Measurements from ENCODE around the gene KRTAP10-4. TPM values are rescaled to one million over a fixed set of nuclear protein-coding genes. Genes with fewer than 3 reads are reported as not detected.

KRTAP10-4 gene
- polyA plus RNA-seq, 1 of the 3 experiments (the other 2 are of a cell fraction), result not detected

DNA sequence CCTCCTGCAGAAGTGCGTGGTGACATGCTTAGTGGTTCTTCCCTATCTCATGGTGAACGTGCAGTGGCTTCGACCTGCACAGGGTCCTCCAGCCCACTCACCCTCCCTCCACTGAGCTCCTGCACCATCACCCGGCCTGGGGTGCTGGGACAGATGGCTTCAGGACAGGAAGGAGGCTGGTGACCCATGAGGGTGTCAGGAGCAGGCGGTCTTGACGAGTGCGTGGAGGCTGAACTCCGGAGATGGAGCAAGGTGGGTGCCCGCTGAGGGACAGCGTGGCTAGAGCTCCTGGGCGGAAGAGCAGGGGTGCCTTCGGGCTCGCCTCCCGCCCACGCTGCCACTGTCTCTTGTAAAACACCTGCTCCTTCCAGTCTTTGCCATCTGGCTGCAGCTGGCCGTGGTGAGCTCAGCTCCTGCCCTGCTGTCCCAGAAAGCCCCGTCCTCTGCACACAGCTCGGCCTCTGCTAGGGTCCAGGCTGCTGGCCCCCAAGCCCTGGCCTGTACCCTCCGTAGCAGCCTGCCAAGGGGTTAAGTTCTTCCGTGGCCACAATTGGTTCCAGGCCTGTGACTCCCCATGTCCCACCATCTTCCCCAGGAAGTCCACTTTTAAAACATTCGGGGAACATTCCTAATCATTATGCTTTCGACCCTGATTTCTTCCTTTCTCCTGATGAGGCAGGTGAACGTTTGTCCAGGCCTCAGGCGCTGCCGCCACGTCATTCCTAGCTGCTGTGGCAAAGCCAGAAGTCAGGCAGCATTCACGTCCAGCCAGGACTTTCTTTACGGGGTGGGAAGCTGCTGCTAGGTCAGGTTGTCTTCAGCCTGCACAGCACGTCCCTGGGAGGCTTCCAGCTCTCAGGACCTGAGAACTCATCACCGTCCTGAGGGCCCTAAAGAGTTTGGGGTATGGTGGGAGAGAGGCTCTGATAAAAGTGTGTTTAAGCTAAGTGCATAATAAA, 41.6 kb upstream of the KRTAP10-4 start:
- ChIA-PET CTCF (interaction anchor here (1.1 to 1.6 kb wide), 2 partner anchors 11 to 261 kb away, joined by 3 to 6 read pairs; no protein-coding TSS in a partner anchor), POLR2A (no interaction called here)
- TF ChIP-seq, protein P1, sequence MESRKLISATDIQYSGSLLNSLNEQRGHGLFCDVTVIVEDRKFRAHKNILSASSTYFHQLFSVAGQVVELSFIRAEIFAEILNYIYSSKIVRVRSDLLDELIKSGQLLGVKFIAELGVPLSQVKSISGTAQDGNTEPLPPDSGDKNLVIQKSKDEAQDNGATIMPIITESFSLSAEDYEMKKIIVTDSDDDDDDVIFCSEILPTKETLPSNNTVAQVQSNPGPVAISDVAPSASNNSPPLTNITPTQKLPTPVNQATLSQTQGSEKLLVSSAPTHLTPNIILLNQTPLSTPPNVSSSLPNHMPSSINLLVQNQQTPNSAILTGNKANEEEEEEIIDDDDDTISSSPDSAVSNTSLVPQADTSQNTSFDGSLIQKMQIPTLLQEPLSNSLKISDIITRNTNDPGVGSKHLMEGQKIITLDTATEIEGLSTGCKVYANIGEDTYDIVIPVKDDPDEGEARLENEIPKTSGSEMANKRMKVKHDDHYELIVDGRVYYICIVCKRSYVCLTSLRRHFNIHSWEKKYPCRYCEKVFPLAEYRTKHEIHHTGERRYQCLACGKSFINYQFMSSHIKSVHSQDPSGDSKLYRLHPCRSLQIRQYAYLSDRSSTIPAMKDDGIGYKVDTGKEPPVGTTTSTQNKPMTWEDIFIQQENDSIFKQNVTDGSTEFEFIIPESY (IDR thresholded peaks at IDR 0.05; ENCODE audit: borderline replicate concordance, low read depth), result no peak

DNA sequence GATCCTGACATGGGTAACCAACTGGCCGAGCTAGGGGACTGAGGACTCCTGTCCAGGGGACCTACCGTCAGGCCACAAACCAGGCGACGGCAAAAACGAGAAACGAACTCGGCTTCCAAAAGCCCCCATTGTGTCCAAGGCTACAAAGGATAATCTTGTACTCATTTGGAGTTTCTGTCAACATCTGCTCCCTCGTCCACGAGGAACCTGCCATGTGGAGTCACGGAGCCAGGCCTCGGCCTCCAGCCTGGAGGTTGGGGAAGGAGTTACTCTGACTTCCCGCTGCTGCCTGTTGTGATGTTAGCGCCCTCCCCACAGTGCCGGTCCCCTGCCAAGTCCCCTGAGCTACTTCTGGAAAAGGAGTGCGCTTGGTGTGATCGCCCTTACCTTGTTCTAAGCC, 40.8 kb upstream of the KRTAP10-4 start:
- no peaks in the 10 kb centered on the region for H3K79me2 ChIP-seq (ENCODE audit: insufficient read depth)
- H3K36me3 ChIP-seq (replicated peaks in 1 of 2; ENCODE audit: control insufficient read depth in 1 of 2, insufficient read depth in 2 of 2, low read length in 1 of 2), result no peaks in the 10 kb centered on the region
- no peak for DNase-seq
- TF ChIP-seq FOXM1 (IDR thresholded peaks at IDR 0.05; ENCODE audit: low read depth) (no peak), EZH2phosphoT487 (IDR thresholded peaks at IDR 0.05; ENCODE audit: borderline replicate concordance, low read depth) (no peak), TCF12 (IDR thresholded peaks at IDR 0.05) (no peak), NFIC (IDR thresholded peaks at IDR 0.05; ENCODE audit: borderline replicate concordance) (no peak), NRF1 (IDR thresholded peaks at IDR 0.05; ENCODE audit: low read depth, low read length) (no peak), FOXJ3 (CRISPR knock-in tag; IDR thresholded peaks at IDR 0.05) (no peak)
- TF ChIP-seq, protein P2, sequence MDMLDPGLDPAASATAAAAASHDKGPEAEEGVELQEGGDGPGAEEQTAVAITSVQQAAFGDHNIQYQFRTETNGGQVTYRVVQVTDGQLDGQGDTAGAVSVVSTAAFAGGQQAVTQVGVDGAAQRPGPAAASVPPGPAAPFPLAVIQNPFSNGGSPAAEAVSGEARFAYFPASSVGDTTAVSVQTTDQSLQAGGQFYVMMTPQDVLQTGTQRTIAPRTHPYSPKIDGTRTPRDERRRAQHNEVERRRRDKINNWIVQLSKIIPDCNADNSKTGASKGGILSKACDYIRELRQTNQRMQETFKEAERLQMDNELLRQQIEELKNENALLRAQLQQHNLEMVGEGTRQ (IDR thresholded peaks at IDR 0.05; ENCODE audit: borderline replicate concordance, low read depth, low read length), result no peak
- TF ChIP-seq, protein P3, sequence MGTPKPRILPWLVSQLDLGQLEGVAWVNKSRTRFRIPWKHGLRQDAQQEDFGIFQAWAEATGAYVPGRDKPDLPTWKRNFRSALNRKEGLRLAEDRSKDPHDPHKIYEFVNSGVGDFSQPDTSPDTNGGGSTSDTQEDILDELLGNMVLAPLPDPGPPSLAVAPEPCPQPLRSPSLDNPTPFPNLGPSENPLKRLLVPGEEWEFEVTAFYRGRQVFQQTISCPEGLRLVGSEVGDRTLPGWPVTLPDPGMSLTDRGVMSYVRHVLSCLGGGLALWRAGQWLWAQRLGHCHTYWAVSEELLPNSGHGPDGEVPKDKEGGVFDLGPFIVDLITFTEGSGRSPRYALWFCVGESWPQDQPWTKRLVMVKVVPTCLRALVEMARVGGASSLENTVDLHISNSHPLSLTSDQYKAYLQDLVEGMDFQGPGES (IDR thresholded peaks at IDR 0.05; ENCODE audit: low read depth, low read length), result no peak
- no peak overlapping the region for H3K27ac ChIP-seq (ENCODE audit: low read depth in 2 of 2, low read length in 1 of 2)
- no peaks in the 10 kb centered on the region for H3F3A ChIP-seq (replicated peaks; ENCODE audit: insufficient read depth)
- no peak overlapping the region for H3K9ac ChIP-seq
- H2AFZ ChIP-seq (ENCODE audit: low read depth), result no peak overlapping the region
- no peaks in the 10 kb centered on the region for H3K9me2 ChIP-seq
- H3K9me3 ChIP-seq, result no peaks in the 10 kb centered on the region
- 75% methylated on average over 13 of the region's 16 CpGs for WGBS (ENCODE audit: low lambda C conversion rate)
- H4K20me1 ChIP-seq (ENCODE audit: insufficient read depth), result no peaks in the 10 kb centered on the region
- H3K27me3 ChIP-seq (ENCODE audit: insufficient read depth), result peaks cover 35% of the 10 kb centered on the region; the same call in 1 of the 2 replicates
- POLR2A ChIA-PET, result no interaction called here
- H3K4me1 ChIP-seq (ENCODE audit: control insufficient read depth in 1 of 2, insufficient read depth in 2 of 2, low read depth in 1 of 2, low read length in 1 of 2), result no peaks in the 10 kb centered on the region; a peak in 1 of 4 replicates
- H3K4me3 ChIP-seq (ENCODE audit: low read depth in 2 of 2, low read length in 1 of 2), result no peak overlapping the region
- CTCF ChIA-PET, result interaction anchor here (1.1 kb wide), 1 partner anchor 12 kb away, joined by 3 read pairs; no protein-coding TSS in a partner anchor
- no peak overlapping the region for H3K4me2 ChIP-seq

More for the DNA sequence above, 41.6 kb upstream of the KRTAP10-4 start:
- Histone ChIP-seq H3K9ac (no peak overlapping the region), H3K4me2 (no peak overlapping the region), H3K4me1 (ENCODE audit: control insufficient read depth in 1 of 2, insufficient read depth in 2 of 2, low read depth in 1 of 2, low read length in 1 of 2) (no peaks in the 10 kb centered on the region; a peak in 1 of 4 replicates), H3F3A (replicated peaks; ENCODE audit: insufficient read depth) (no peaks in the 10 kb centered on the region), H3K79me2 (ENCODE audit: insufficient read depth) (no peaks in the 10 kb centered on the region), H3K27ac (ENCODE audit: low read depth in 2 of 2, low read length in 1 of 2) (no peak overlapping the region), H3K9me3 (no peaks in the 10 kb centered on the region), H4K20me1 (ENCODE audit: insufficient read depth) (no peaks in the 10 kb centered on the region), H3K9me2 (no peaks in the 10 kb centered on the region), H2AFZ (ENCODE audit: low read depth) (no peak overlapping the region), H3K4me3 (ENCODE audit: low read depth in 2 of 2, low read length in 1 of 2) (no peak overlapping the region), H3K27me3 (ENCODE audit: insufficient read depth) (peaks cover 35% of the 10 kb centered on the region; the same call in 1 of the 2 replicates), H3K36me3 (replicated peaks in 1 of 2; ENCODE audit: control insufficient read depth in 1 of 2, insufficient read depth in 2 of 2, low read length in 1 of 2) (no peaks in the 10 kb centered on the region)
- 25% methylated on average over 23 of the region's 30 CpGs for WGBS (ENCODE audit: low lambda C conversion rate)
- DNase-seq, result no peak
